Mesothelial cell of epicardium (in vitro differentiated cells): ENCODE measurements around the gene NPC1L1. TPM values are rescaled to one million over a fixed set of nuclear protein-coding genes. Genes with fewer than 3 reads are reported as not detected.
A peak's percentile ranks its signal among the peaks of the same experiment; 100 is the strongest.

Experiments
- DNase-seq, 2 experiments: peaks; one replicate each; pipeline ENCODE4 v3.0.0; 2021; ENCODE audit warnings: low spot score in 2 of 2; ENCODE audit not compliant: unreplicated experiment in 2 of 2
- H3K27ac Mint-ChIP-seq: 2 replicates; pipeline ENCODE4 v1.8.0; 2021; ENCODE audit warnings: mixed read lengths
- H3K27me3 Mint-ChIP-seq: 2 replicates; pipeline ENCODE4 v1.8.0; 2021; ENCODE audit warnings: low read depth, mixed read lengths
- H3K36me3 Mint-ChIP-seq: 2 replicates; pipeline ENCODE4 v1.8.0; 2021; ENCODE audit warnings: mixed read lengths
- H3K4me1 Mint-ChIP-seq: 2 replicates; pipeline ENCODE4 v1.8.0; 2021; ENCODE audit warnings: mixed read lengths
- H3K4me3 Mint-ChIP-seq: 2 replicates; pipeline ENCODE4 v1.8.0; 2021; ENCODE audit warnings: mild to moderate bottlenecking, moderate library complexity, mixed read lengths
- H3K9me3 Mint-ChIP-seq: 2 replicates; pipeline ENCODE4 v1.8.0; 2021; ENCODE audit warnings: mixed read lengths
- CTCF ChIP-seq: fragments of 200-600 bp; sonication (generic); IDR thresholded peaks from one replicate; pipeline ENCODE4 v1.5.0; 2021; ENCODE audit warnings: antibody characterized with exemption; ENCODE audit not compliant: unreplicated experiment
- total RNA-seq: library from RNA; stranded (reverse); gene quantifications from 3 replicates; pipeline ENCODE4 v1.2.1, GENCODE V29; 2021

NPC1L1 gene
- total RNA-seq, 1 donor from 2014 or later, result 0.07 TPM

GRCh38 chr7:44472843-44473242 lies 68.3 kb downstream of the NPC1L1 start:
- Mint-ChIP-seq H3K36me3 (peaks cover 4% of the 10 kb centered on the region), H3K27me3 (no peaks in the 10 kb centered on the region), H3K27ac (peak overlapping the region; percentile 89)

GRCh38 chr7:44471850-44472249 lies 69.3 kb downstream of the NPC1L1 start:
- no peak for TF ChIP-seq CTCF
- H3K36me3 Mint-ChIP-seq, result peaks cover 9% of the 10 kb centered on the region
- no peak overlapping the region for H3K4me3 Mint-ChIP-seq
- H3K27me3 Mint-ChIP-seq, result no peaks in the 10 kb centered on the region
- no peak overlapping the region for H3K27ac Mint-ChIP-seq
- no peak for DNase-seq
- H3K4me1 Mint-ChIP-seq, result peaks cover 41% of the 10 kb centered on the region
- H3K9me3 Mint-ChIP-seq, result no peaks in the 10 kb centered on the region

More at GRCh38 chr7:44472843-44473242, 68.3 kb downstream of the NPC1L1 start:
- DNase-seq, result no peak
- no peak overlapping the region for H3K4me3 Mint-ChIP-seq
- peaks cover 41% of the 10 kb centered on the region for H3K4me1 Mint-ChIP-seq
- no peaks in the 10 kb centered on the region for H3K9me3 Mint-ChIP-seq
- no peak for TF ChIP-seq CTCF

GRCh38 chr7:44471436-44471835 lies 69.7 kb downstream of the NPC1L1 start:
- Mint-ChIP-seq H3K9me3 (no peaks in the 10 kb centered on the region), H3K36me3 (peaks cover 9% of the 10 kb centered on the region)

GRCh38 chr7:44470628-44471245 lies 70.4 kb downstream of the NPC1L1 start:
- Mint-ChIP-seq H3K27ac (peak overlapping the region; percentile 61), H3K4me3 (no peak overlapping the region), H3K9me3 (no peaks in the 10 kb centered on the region), H3K4me1 (peaks cover 41% of the 10 kb centered on the region), H3K36me3 (peaks cover 9% of the 10 kb centered on the region), H3K27me3 (no peaks in the 10 kb centered on the region)
- no peak for TF ChIP-seq CTCF
- DNase-seq, result no peak

More at GRCh38 chr7:44471436-44471835, 69.7 kb downstream of the NPC1L1 start:
- TF ChIP-seq CTCF, result no peak
- Mint-ChIP-seq H3K27me3 (no peaks in the 10 kb centered on the region), H3K4me1 (peaks cover 41% of the 10 kb centered on the region), H3K27ac (no peak overlapping the region), H3K4me3 (no peak overlapping the region)
- no peak for DNase-seq

- Mint-ChIP-seq H3K27ac (peak overlapping the region; percentile 61), H3K27me3 (no peaks in the 10 kb centered on the region), H3K4me3 (no peak overlapping the region), H3K9me3 (no peaks in the 10 kb centered on the region), H3K36me3 (peaks cover 10% of the 10 kb centered on the region), H3K4me1 (peaks cover 41% of the 10 kb centered on the region)
- DNase-seq, result no peak
- TF ChIP-seq CTCF, result no peak
Measured at GRCh38 chr7:44470135-44470479, 71.0 kb downstream of the NPC1L1 start.
